Measurements from ENCODE around the gene ANKFN1.

The ANKFN1 gene

GRCh38 chr17:56146534-56146933 lies 6.7 kb upstream of the ANKFN1 start:
- no CpG with 5 or more reads among the region's 1 CpG for WGBS (ENCODE audit: insufficient coverage, insufficient read length)
- H3K27ac ChIP-seq (ENCODE audit: low read length), result no peak overlapping the region
- no peak for DNase-seq (ENCODE audit: low read depth, low spot score)

DNA sequence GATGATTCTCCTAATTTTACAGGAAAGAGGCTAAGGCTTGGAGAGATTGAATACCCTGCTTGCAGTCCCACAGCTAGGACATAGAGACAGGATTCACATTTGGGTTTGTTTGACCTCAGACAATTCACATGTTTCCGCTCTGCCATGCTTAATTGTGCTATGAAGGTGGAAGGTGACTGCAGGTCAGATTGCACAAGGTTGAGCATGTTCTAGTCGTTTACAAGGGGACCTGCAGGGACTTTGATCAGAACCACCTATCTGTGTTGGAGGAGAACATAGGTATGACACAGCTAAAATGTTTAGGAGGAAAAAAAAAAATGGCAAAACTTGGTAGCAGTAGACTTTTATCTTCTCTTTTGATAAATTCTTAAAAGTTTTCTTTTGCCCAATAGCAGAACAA lies 4.9 kb upstream of the ANKFN1 start:
- Histone ChIP-seq H3K27ac (ENCODE audit: low read length) (no peak overlapping the region), H3K9me3 (ENCODE audit: control insufficient read depth, insufficient read depth, low read length) (no peaks in the 10 kb centered on the region), H3K4me3 (ENCODE audit: low read length) (no peak overlapping the region), H3K36me3 (ENCODE audit: control insufficient read depth, insufficient read depth, low read length) (no peaks in the 10 kb centered on the region), H3K4me1 (ENCODE audit: control insufficient read depth, insufficient read depth, low read length) (no peaks in the 10 kb centered on the region), H3K27me3 (ENCODE audit: control insufficient read depth, insufficient read depth, low read length) (no peaks in the 10 kb centered on the region)
- DNase-seq (ENCODE audit: low read depth, low spot score), result no peak
- WGBS (ENCODE audit: insufficient coverage, insufficient read length), result no CpG with 5 or more reads among the region's 2 CpGs

More at GRCh38 chr17:56146534-56146933, 6.7 kb upstream of the ANKFN1 start:
- H3K4me1 ChIP-seq (ENCODE audit: control insufficient read depth, insufficient read depth, low read length), result no peaks in the 10 kb centered on the region
- H3K4me3 ChIP-seq (ENCODE audit: low read length), result no peak overlapping the region
- no peaks in the 10 kb centered on the region for H3K36me3 ChIP-seq (ENCODE audit: control insufficient read depth, insufficient read depth, low read length)
- no peaks in the 10 kb centered on the region for H3K27me3 ChIP-seq (ENCODE audit: control insufficient read depth, insufficient read depth, low read length)
- H3K9me3 ChIP-seq (ENCODE audit: control insufficient read depth, insufficient read depth, low read length), result no peaks in the 10 kb centered on the region

GRCh38 chr17:56149266-56150036 lies 3.8 kb upstream of the ANKFN1 start:
- Histone ChIP-seq H3K9me3 (ENCODE audit: control insufficient read depth, insufficient read depth, low read length) (no peaks in the 10 kb centered on the region), H3K4me1 (ENCODE audit: control insufficient read depth, insufficient read depth, low read length) (no peaks in the 10 kb centered on the region), H3K27ac (ENCODE audit: low read length) (no peak overlapping the region), H3K4me3 (ENCODE audit: low read length) (no peak overlapping the region), H3K27me3 (ENCODE audit: control insufficient read depth, insufficient read depth, low read length) (no peaks in the 10 kb centered on the region), H3K36me3 (ENCODE audit: control insufficient read depth, insufficient read depth, low read length) (no peaks in the 10 kb centered on the region)
- no CpG with 5 or more reads among the region's 3 CpGs for WGBS (ENCODE audit: insufficient coverage, insufficient read length)
- no peak for DNase-seq (ENCODE audit: low read depth, low spot score)

GRCh38 chr17:56150649-56151048 lies 2.6 kb upstream of the ANKFN1 start:
- no peak overlapping the region for H3K27ac ChIP-seq (ENCODE audit: low read length)
- H3K27me3 ChIP-seq (ENCODE audit: control insufficient read depth, insufficient read depth, low read length), result no peaks in the 10 kb centered on the region
- WGBS (ENCODE audit: insufficient coverage, insufficient read length), result 100% methylated on average over 1 of the region's 4 CpGs
- no peaks in the 10 kb centered on the region for H3K36me3 ChIP-seq (ENCODE audit: control insufficient read depth, insufficient read depth, low read length)
- no peaks in the 10 kb centered on the region for H3K9me3 ChIP-seq (ENCODE audit: control insufficient read depth, insufficient read depth, low read length)
- no peak for DNase-seq (ENCODE audit: low read depth, low spot score)
- H3K4me1 ChIP-seq (ENCODE audit: control insufficient read depth, insufficient read depth, low read length), result no peaks in the 10 kb centered on the region
- no peak overlapping the region for H3K4me3 ChIP-seq (ENCODE audit: low read length)

GRCh38 chr17:56157845-56158244 lies 4.6 kb downstream of the ANKFN1 start:
- no CpG with 5 or more reads among the region's 4 CpGs for WGBS (ENCODE audit: insufficient coverage, insufficient read length)
- Histone ChIP-seq H3K4me1 (ENCODE audit: control insufficient read depth, insufficient read depth, low read length) (no peaks in the 10 kb centered on the region), H3K9me3 (ENCODE audit: control insufficient read depth, insufficient read depth, low read length) (no peaks in the 10 kb centered on the region), H3K4me3 (ENCODE audit: low read length) (no peak overlapping the region), H3K27ac (ENCODE audit: low read length) (no peak overlapping the region), H3K36me3 (ENCODE audit: control insufficient read depth, insufficient read depth, low read length) (no peaks in the 10 kb centered on the region), H3K27me3 (ENCODE audit: control insufficient read depth, insufficient read depth, low read length) (no peaks in the 10 kb centered on the region)
- DNase-seq (ENCODE audit: low read depth, low spot score), result no peak

DNA sequence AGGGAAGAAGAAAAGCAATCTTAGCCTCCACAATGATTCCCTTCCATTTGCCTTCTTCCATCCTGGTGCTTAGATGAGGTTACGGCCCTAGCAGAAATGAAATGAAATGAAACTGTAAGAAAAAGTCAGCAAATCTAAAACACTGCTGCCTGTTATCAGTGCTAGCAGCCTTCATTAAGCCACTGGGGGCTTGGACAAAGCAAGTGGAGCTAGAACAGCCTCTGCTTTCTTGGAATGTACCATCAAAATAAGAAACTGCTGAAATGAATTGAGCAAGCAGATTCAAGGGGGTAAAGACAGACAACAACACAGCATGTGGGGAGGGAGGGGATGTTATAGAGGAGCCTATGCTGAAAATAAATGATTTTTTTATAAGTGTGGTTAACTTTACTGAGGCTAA lies 5.1 kb downstream of the ANKFN1 start:
- Histone ChIP-seq H3K36me3 (ENCODE audit: control insufficient read depth, insufficient read depth, low read length) (no peaks in the 10 kb centered on the region), H3K27me3 (ENCODE audit: control insufficient read depth, insufficient read depth, low read length) (no peaks in the 10 kb centered on the region), H3K4me3 (ENCODE audit: low read length) (no peak overlapping the region), H3K27ac (ENCODE audit: low read length) (no peak overlapping the region), H3K4me1 (ENCODE audit: control insufficient read depth, insufficient read depth, low read length) (no peaks in the 10 kb centered on the region), H3K9me3 (ENCODE audit: control insufficient read depth, insufficient read depth, low read length) (no peaks in the 10 kb centered on the region)
- no CpG with 5 or more reads among the region's 1 CpG for WGBS (ENCODE audit: insufficient coverage, insufficient read length)
- no peak for DNase-seq (ENCODE audit: low read depth, low spot score)

- DNase-seq (ENCODE audit: low read depth, low spot score), result no peak
- H3K36me3 ChIP-seq (ENCODE audit: control insufficient read depth, insufficient read depth, low read length), result no peaks in the 10 kb centered on the region
- WGBS (ENCODE audit: insufficient coverage, insufficient read length), result no CpG with 5 or more reads among the region's 4 CpGs
- H3K27ac ChIP-seq (ENCODE audit: low read length), result no peak overlapping the region
- H3K4me3 ChIP-seq (ENCODE audit: low read length), result no peak overlapping the region
- H3K9me3 ChIP-seq (ENCODE audit: control insufficient read depth, insufficient read depth, low read length), result no peaks in the 10 kb centered on the region
- no peaks in the 10 kb centered on the region for H3K4me1 ChIP-seq (ENCODE audit: control insufficient read depth, insufficient read depth, low read length)
- no peaks in the 10 kb centered on the region for H3K27me3 ChIP-seq (ENCODE audit: control insufficient read depth, insufficient read depth, low read length)
Measured at GRCh38 chr17:56158915-56159825, 5.9 kb downstream of the ANKFN1 start.

DNA sequence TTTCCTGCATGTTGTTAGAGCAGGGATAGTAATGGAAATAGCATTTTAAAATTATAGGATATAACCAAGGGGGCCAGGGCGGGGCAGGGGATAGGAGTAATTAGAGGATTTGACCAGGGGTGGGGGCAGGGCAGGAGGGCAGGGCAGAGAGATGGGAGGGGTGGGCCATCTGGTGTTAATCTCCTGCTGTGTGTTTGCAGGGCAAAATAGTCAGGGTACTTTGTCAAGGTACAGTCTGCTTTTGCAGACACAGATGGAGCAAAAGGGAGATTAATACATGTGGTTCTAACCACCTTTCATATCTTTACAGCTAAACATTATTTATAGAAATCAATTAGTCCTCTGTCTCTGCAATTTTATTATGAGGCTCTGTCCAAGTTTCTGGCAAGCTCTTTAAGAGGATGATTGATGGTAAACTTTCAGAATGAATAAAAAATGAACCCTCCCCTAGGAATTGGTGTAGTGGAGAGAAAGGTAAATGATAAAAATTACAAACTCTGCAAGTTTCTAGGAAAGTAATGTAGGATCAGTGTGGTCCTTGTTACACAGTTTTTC lies 6.6 kb downstream of the ANKFN1 start:
- no peaks in the 10 kb centered on the region for H3K9me3 ChIP-seq (ENCODE audit: control insufficient read depth, insufficient read depth, low read length)

GRCh38 chr17:56160422-56160821 lies 7.1 kb downstream of the ANKFN1 start:
- Histone ChIP-seq H3K9me3 (ENCODE audit: control insufficient read depth, insufficient read depth, low read length) (no peaks in the 10 kb centered on the region), H3K4me3 (ENCODE audit: low read length) (no peak overlapping the region)
- no CpG with 5 or more reads among the region's 3 CpGs for WGBS (ENCODE audit: insufficient coverage, insufficient read length)

More for the DNA sequence above, 6.6 kb downstream of the ANKFN1 start:
- no peak for DNase-seq (ENCODE audit: low read depth, low spot score)
- Histone ChIP-seq H3K4me1 (ENCODE audit: control insufficient read depth, insufficient read depth, low read length) (no peaks in the 10 kb centered on the region), H3K27me3 (ENCODE audit: control insufficient read depth, insufficient read depth, low read length) (no peaks in the 10 kb centered on the region), H3K4me3 (ENCODE audit: low read length) (no peak overlapping the region), H3K27ac (ENCODE audit: low read length) (no peak overlapping the region), H3K36me3 (ENCODE audit: control insufficient read depth, insufficient read depth, low read length) (no peaks in the 10 kb centered on the region)
- no CpG with 5 or more reads among the region's 1 CpG for WGBS (ENCODE audit: insufficient coverage, insufficient read length)

GRCh38 chr17:56165072-56165641 lies 11.9 kb downstream of the ANKFN1 start:
- Histone ChIP-seq H3K4me1 (ENCODE audit: control insufficient read depth, insufficient read depth, low read length) (0 out of 2 replicates have a peak, but pooled peaks cover 1% of the 10 kb centered on the region), H3K36me3 (ENCODE audit: control insufficient read depth, insufficient read depth, low read length) (no peaks in the 10 kb centered on the region), H3K27ac (ENCODE audit: low read length) (no peak overlapping the region), H3K9me3 (ENCODE audit: control insufficient read depth, insufficient read depth, low read length) (no peaks in the 10 kb centered on the region), H3K27me3 (ENCODE audit: control insufficient read depth, insufficient read depth, low read length) (no peaks in the 10 kb centered on the region), H3K4me3 (ENCODE audit: low read length) (no peak overlapping the region)
- WGBS (ENCODE audit: insufficient coverage, insufficient read length), result no CpG with 5 or more reads among the region's 8 CpGs
- no peak for DNase-seq (ENCODE audit: low read depth, low spot score)

More at GRCh38 chr17:56160422-56160821, 7.1 kb downstream of the ANKFN1 start:
- Histone ChIP-seq H3K27me3 (ENCODE audit: control insufficient read depth, insufficient read depth, low read length) (no peaks in the 10 kb centered on the region), H3K36me3 (ENCODE audit: control insufficient read depth, insufficient read depth, low read length) (no peaks in the 10 kb centered on the region), H3K27ac (ENCODE audit: low read length) (no peak overlapping the region), H3K4me1 (ENCODE audit: control insufficient read depth, insufficient read depth, low read length) (no peaks in the 10 kb centered on the region)
- DNase-seq (ENCODE audit: low read depth, low spot score), result no peak
